SH-SY5Y (cell line): ENCODE data around the gene PRDM7.

Experiments
- GATA2 ChIP-seq: IDR thresholded peaks from 2 replicates; pipeline ENCODE4 v1.6.1; 2011; ENCODE audit warnings: mild to moderate bottlenecking, low read depth, low read length
- GATA3 ChIP-seq: IDR thresholded peaks from 2 replicates; pipeline ENCODE4 v1.6.1; 2011; ENCODE audit warnings: low read depth, mild to moderate bottlenecking, low read length, moderate library complexity

DNA sequence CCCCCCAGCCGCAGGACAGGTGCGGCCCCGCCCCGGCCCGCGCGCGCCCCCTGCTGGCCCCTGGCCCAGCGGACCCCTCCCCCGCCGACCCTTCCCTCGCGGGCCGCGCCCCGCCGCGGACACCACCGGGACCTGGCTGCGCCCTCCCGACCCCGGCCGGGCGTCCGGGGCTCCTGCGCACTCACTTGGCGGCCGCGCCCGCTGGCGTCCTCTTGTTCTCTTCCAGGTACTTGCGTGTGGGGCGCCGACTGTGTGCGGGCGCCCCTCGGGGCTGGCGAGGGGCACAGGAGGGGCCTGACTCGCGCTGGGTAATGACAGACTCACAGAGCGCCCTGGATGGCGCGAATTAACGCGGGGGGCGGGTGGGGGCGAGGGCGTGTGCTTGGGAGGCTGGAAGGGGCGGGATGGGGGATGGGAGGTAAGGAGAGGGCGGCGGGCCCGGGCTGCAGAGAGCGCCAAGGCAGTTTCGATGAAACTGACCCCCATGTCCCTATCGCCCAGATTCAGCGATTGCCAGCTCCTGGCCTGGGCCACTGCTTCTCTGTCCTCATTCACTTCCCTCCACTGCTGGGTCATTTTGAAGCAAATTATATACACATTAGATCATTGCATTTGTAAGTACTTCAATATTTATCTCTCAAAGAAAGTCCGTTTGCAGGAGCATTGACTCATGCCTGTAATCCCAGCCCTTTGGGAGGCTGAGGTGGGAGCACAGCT, 57.4 kb downstream of the PRDM7 start:
- TF ChIP-seq GATA3 (no peak), GATA2 (no peak)
